GM21390 (cell line): ENCODE results near the gene TLR1.

ENCODE experiments used
- ATAC-seq: cut with Tn5 transposase; IDR thresholded peaks from one replicate; pipeline ENCODE4 v1.9.1; 2021; ENCODE audit not compliant: unreplicated experiment

Gene TLR1, protein sequence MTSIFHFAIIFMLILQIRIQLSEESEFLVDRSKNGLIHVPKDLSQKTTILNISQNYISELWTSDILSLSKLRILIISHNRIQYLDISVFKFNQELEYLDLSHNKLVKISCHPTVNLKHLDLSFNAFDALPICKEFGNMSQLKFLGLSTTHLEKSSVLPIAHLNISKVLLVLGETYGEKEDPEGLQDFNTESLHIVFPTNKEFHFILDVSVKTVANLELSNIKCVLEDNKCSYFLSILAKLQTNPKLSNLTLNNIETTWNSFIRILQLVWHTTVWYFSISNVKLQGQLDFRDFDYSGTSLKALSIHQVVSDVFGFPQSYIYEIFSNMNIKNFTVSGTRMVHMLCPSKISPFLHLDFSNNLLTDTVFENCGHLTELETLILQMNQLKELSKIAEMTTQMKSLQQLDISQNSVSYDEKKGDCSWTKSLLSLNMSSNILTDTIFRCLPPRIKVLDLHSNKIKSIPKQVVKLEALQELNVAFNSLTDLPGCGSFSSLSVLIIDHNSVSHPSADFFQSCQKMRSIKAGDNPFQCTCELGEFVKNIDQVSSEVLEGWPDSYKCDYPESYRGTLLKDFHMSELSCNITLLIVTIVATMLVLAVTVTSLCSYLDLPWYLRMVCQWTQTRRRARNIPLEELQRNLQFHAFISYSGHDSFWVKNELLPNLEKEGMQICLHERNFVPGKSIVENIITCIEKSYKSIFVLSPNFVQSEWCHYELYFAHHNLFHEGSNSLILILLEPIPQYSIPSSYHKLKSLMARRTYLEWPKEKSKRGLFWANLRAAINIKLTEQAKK

DNA sequence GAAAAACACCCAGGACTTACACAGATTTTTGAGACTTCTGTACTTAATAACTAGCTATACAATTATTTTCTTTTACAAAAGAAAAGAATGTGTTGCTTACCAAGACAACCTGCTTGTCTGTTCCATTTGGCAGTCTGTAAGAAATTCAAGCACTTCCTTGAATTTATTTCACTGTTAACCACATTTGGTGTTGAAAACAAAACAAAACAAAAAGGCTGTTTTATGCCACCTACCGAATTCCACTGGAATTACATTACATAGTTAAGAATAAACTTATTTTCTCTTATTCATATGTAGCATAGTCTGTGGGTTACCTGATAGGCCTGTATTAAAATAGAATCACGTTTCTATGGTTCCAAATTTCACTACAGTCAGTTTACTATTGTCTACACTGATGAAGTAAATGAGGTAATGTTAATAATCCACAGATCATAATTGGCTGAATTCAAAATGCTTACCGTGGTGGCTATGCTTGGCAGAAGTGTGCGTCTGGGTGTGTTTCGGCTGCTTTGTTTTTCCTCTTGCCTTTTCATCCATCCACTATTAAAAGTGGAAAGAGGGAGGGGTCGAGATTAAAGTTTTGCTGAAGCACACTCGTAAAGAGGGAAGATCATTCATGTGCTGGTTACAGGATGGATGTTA lies at the start of gene TLR1:
TLR1 (minus strand) TSS at position 138 of the 642 bp plus-strand sequence. CDS start 5,960 bp downstream, outside the sequence.
- ATAC-seq, result peak; percentile 23

DNA sequence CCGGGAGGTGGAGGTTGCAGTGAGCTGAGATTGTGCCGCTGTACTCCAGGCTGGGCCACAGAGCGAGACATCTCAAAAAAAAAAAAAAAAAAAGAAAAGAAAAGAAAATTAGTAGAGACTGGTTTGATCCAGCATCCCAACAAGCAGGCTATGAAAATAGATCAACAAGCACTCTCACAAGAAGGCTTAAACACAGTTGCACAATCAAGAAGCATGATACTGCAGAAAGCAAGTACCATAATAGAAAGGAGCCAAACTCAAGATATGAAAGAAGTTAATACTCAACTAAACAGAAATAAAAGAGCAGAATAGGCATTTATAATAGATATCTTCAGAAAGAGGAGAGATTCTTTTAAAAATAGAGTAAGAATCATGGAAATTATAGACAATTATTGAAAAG lies 41.4 kb upstream of the TLR1 start:
- no peak for ATAC-seq

GRCh38 chr4:38842994-38843393 lies 38.4 kb upstream of the TLR1 start:
- no peak for ATAC-seq

DNA sequence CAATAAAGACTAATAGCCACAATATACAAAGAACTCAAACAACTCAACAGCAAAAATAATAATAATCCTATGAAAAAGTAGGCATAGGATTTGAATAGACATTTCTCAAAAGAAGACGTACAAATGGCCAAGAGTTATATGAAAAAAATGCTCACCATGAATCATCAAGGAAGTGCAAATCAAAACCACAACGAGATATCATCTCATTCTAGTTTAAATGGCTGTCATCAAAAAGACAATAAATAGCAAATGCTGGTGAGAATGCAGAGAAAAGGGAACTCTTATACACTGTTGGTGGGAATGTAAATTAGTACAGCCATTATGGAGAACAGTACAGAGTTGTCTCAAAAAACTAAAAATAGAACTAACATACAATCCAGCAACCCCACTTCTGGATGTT lies 33.3 kb upstream of the TLR1 start:
- ATAC-seq, result no peak

DNA sequence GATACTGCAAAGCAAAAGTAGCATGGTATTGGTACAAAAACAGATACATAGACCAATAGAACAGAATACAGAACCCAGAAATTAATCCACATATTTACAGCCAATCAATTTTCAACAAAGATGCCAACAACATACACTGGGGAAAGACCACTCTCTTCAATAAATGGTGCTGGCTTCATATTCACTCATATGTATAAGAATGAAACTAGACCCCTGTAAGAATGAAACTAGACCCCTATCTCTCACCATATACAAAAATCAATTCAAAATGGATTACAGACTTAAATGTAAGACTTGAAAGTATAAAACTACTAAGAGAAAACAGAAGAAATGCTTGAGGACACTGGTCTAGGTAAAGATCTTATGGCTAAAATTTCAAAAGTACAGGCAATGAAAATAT lies 32.7 kb upstream of the TLR1 start:
- no peak for ATAC-seq

DNA sequence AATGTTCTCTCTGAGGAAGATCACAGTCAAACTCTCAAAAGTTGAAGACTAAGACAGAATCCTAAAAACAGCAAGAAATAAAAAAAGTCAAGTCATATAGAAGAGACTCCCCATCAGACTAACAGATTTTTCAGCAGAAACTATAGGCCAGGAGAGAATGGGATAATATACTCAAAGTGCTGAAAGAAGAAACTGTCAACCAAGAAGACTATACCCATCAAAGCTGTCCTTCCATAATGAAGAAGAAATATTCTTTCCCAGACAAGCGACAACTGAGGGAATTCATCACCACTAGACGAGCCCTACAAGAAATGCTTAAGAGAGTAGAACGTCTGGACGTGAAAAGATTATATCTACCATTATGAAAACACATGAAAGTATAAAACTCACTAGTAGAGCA lies 30.0 kb upstream of the TLR1 start:
- ATAC-seq, result no peak

DNA sequence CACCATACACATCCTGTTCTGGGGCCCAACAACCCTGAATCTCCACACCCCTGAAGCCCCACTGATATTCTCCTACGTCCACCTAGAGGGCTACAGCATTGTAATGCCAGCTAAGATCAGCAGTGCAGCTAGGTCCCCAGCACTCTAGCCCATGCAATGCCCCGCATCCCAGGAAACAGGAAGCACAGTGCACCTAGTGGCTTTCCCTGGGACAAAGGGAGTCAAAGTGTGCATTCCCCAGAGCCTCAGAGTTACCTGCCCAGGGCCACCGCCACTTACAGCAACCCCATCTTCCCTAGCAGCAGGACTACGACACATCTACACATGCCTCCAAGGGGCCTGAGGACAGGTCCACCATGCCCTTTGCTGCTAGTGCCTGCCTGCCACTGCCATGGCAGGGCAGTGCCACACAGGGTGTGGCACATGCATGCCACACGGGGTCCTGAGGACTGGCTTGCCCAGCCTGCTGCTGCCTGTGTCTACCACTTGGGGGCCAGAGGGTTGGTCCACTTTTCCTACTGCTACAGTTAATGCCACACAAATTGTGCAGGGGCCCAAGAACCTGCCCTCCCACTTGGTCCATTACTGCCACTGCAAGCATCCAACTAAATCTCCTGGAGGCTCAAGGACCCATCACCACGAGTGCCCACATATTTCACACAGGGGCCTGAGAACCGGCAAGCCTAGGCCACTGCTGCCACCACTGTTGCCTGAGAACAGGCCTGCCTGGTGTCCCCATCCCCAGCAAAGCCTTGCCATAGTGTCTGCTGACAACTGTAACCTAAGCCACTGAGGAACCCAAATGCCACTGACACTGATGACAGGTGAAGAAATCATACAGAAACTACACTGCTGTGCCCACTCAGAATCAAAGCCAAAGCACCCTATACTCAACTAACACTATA lies 28.3 kb upstream of the TLR1 start:
- ATAC-seq, result no peak

DNA sequence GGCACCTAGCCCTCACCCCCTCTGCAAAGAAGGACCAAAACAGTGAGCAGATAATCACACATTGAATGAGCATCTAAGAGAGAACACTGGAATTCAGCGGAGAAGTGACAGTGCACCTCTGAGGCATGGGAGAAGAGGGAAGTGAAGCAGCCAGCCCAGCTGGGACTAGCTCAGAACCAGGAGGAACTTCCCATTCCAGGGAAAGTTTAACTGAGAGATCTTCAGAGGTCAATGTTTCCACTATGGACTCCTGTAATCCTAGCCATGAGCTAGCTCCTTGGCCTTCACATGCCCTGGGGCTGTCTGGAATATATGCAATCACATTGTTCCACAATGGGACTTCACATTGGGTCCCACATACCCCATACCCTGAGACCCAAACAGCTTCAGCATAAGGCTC lies 27.6 kb upstream of the TLR1 start:
- no peak for ATAC-seq

GRCh38 chr4:38831653-38832052 lies 27.1 kb upstream of the TLR1 start:
- no peak for ATAC-seq

- ATAC-seq, result no peak
Observed at GRCh38 chr4:38829237-38829636, 24.6 kb upstream of the TLR1 start.

GRCh38 chr4:38823766-38824165 lies 19.2 kb upstream of the TLR1 start:
- no peak for ATAC-seq

DNA sequence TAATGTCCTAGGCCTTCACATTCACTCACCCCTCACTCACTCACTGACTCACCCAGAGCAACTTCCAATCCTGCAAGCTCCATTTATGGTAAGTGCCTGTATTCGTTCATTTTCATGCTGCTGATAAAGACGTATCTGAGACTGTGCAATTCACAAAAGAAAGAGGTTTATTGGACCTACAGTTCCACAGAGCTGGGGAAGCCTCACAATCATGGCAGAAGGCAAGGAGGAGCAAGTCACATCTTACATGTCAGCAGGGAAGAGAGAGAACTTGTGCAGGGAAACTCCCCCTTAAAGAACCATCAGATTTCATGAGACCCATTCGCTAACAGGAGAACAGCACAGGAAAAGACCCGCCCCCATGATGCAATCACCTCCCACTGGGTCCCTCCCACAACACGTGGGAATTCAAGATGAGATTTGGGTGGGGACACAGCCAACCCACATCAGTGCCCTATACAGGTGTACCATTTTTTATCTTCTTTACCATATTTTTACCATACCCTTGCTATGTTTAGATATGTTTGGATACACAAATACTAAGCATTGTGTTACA lies 18.2 kb upstream of the TLR1 start:
- ATAC-seq, result no peak

- ATAC-seq, result no peak
Observed at GRCh38 chr4:38821739-38822138, 17.1 kb upstream of the TLR1 start.

GRCh38 chr4:38820329-38821061 lies 15.9 kb upstream of the TLR1 start:
- ATAC-seq, result peak; percentile 39

- no peak for ATAC-seq
Observed at GRCh38 chr4:38819569-38819968, 15.0 kb upstream of the TLR1 start.

- no peak for ATAC-seq
Observed at GRCh38 chr4:38818441-38818976, 13.9 kb upstream of the TLR1 start.

- ATAC-seq, result no peak
Observed at GRCh38 chr4:38815885-38816782, 11.5 kb upstream of the TLR1 start.

DNA sequence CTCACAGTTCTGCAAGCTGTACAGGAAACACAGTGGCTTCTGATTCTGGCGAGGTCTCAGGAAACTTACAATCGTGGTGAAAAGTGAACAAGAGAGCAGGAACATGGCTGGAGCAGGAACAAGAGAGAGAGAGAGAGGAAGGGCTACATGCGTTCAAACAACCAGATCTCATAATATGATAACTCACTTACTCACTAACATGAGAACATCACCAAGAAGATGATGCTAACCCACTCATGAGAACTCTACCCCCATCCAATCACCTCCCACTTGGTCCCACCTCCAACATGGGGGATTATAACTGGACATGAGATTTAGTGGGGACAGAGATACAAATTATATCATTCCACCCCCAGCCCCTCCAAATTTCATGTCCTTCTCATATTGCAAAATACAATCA lies 9.8 kb upstream of the TLR1 start:
- no peak for ATAC-seq

GRCh38 chr4:38811297-38811696 lies 6.7 kb upstream of the TLR1 start:
- ATAC-seq, result no peak
